Glutamatergic neuron (in vitro differentiated cells): ENCODE measurements around the gene LOC128125822.
A peak's percentile ranks its signal among the peaks of the same experiment; 100 is the strongest.

ENCODE experiments used
- DNase-seq: peaks from one replicate; pipeline ENCODE4 v3.0.0; 2022
- H3K27ac Mint-ChIP-seq: one replicate; pipeline ENCODE4 v1.8.0; 2020; ENCODE audit warnings: mild to moderate bottlenecking, mixed read lengths, inconsistent platforms; ENCODE audit not compliant: unreplicated experiment
- H3K27me3 Mint-ChIP-seq: one replicate; pipeline ENCODE4 v1.8.0; 2020; ENCODE audit warnings: mild to moderate bottlenecking, moderate library complexity, mixed read lengths, inconsistent platforms; ENCODE audit not compliant: unreplicated experiment
- H3K36me3 Mint-ChIP-seq: one replicate; pipeline ENCODE4 v1.8.0; 2020; ENCODE audit warnings: mild to moderate bottlenecking, mixed read lengths, inconsistent platforms; ENCODE audit not compliant: unreplicated experiment
- H3K4me1 Mint-ChIP-seq: one replicate; pipeline ENCODE4 v1.8.0; 2020; ENCODE audit warnings: mild to moderate bottlenecking, low read depth, mixed read lengths, inconsistent platforms; ENCODE audit not compliant: unreplicated experiment
- H3K4me3 Mint-ChIP-seq: one replicate; pipeline ENCODE4 v1.8.0; 2020; ENCODE audit warnings: mild to moderate bottlenecking, mixed read lengths, inconsistent platforms; ENCODE audit not compliant: unreplicated experiment
- H3K9me3 Mint-ChIP-seq: one replicate; pipeline ENCODE4 v1.8.0; 2020; ENCODE audit warnings: mild to moderate bottlenecking, moderate library complexity, mixed read lengths, inconsistent platforms; ENCODE audit not compliant: unreplicated experiment
- TF ChIP-seq, protein P1 (sequence below): fragments of 200-600 bp; sonication (generic); IDR thresholded peaks from one replicate; pipeline ENCODE4 v1.5.0; 2021; ENCODE audit not compliant: partially characterized antibody, unreplicated experiment

The LOC128125822 gene

DNA sequence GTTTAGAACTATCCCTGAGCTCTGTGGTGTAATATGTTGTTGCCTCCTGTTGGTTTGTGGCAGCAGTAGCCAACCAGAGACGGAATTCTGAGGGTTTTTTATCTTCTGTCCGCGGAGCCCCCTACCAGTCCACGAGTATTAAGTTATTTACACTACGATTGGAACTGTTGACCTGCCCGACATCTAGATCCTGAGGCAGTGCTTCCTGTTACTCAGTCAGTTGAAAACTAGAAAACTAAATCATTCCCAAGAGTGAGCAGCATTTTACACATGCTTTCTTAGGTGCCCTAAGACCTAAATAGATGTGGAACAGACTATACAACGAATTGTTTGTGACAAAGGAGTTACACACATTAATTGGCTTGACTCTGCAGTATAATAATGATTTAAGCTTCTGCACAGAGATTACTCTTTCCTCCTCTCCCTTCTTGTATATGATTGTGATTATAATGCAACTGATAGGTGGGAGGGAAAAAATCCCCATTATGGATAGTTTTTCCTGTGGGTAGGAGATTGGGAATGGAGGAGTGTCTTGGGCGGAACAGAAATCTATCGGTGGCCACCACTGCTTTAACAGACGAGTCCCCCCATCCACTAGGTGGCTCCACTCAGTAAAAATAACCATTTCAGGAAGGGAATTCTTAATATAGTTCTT lies 1.7 kb downstream of the LOC128125822 start:
- peak overlapping the region; percentile 87 for H3K27ac Mint-ChIP-seq
- peaks cover 7% of the 10 kb centered on the region for H3K4me1 Mint-ChIP-seq
- no peaks in the 10 kb centered on the region for H3K36me3 Mint-ChIP-seq
- peak; percentile 50 for DNase-seq
- H3K27me3 Mint-ChIP-seq: peaks cover 12% of the 10 kb centered on the region
- TF ChIP-seq, protein P1, sequence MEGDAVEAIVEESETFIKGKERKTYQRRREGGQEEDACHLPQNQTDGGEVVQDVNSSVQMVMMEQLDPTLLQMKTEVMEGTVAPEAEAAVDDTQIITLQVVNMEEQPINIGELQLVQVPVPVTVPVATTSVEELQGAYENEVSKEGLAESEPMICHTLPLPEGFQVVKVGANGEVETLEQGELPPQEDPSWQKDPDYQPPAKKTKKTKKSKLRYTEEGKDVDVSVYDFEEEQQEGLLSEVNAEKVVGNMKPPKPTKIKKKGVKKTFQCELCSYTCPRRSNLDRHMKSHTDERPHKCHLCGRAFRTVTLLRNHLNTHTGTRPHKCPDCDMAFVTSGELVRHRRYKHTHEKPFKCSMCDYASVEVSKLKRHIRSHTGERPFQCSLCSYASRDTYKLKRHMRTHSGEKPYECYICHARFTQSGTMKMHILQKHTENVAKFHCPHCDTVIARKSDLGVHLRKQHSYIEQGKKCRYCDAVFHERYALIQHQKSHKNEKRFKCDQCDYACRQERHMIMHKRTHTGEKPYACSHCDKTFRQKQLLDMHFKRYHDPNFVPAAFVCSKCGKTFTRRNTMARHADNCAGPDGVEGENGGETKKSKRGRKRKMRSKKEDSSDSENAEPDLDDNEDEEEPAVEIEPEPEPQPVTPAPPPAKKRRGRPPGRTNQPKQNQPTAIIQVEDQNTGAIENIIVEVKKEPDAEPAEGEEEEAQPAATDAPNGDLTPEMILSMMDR: peak; percentile 79
- H3K9me3 Mint-ChIP-seq: peaks cover 15% of the 10 kb centered on the region
- H3K4me3 Mint-ChIP-seq: peak overlapping the region; percentile 91

DNA sequence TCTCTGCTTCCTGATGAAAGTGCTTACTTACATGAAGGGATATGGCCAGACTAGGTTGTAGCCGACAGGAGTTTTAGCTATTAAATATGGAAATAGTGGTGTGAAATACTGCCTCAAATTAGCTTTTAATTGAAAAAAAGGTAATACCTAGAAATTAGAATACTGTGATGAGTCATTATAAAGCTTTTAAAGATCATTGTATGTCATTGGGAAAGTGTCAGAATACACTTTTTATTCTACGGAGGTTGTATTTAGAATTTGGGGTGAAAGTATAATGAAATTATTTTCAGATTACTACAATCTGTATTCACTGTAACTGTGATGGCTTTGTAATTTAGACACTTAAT lies 2.2 kb downstream of the LOC128125822 start:
- Mint-ChIP-seq H3K36me3 (no peaks in the 10 kb centered on the region), H3K9me3 (peaks cover 15% of the 10 kb centered on the region), H3K27ac (peak overlapping the region; percentile 87), H3K4me1 (peaks cover 7% of the 10 kb centered on the region), H3K4me3 (peak overlapping the region; percentile 91), H3K27me3 (peaks cover 12% of the 10 kb centered on the region)
- no peak for DNase-seq
- TF ChIP-seq, protein P1: no peak

DNA sequence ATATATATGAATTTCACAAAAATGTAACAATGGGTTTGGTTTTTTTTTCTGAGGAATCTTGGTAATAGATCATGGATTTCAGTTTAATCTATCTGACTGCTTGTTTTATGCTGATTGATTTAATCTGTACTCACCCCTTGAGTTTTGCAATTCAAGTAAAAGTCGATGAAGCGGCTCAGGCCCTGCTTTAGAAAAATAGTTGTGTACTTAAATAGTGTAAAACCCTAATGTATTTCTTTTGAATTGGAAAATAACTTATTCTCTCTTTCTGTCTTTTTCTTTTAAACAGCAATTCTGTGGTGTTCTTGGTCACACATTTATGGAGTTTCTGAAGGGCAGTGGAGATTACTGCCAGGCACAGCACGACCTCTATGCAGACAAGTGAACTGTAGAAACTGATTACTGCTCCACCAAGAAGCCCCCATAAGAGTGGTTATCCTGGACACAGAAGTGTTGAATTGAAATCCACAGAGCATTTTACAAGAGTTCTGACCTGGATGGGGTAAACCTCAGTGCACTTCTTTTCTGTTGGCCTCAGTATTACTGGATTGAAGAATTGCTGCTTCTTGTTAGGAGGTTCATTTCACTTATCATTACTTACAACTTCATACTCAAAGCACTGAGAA lies 4.0 kb downstream of the LOC128125822 start:
- Mint-ChIP-seq H3K27me3 (peaks cover 12% of the 10 kb centered on the region), H3K36me3 (no peaks in the 10 kb centered on the region), H3K4me3 (no peak overlapping the region), H3K9me3 (peaks cover 15% of the 10 kb centered on the region), H3K4me1 (peaks cover 7% of the 10 kb centered on the region), H3K27ac (no peak overlapping the region)
- DNase-seq: no peak
- TF ChIP-seq, protein P1: no peak

DNA sequence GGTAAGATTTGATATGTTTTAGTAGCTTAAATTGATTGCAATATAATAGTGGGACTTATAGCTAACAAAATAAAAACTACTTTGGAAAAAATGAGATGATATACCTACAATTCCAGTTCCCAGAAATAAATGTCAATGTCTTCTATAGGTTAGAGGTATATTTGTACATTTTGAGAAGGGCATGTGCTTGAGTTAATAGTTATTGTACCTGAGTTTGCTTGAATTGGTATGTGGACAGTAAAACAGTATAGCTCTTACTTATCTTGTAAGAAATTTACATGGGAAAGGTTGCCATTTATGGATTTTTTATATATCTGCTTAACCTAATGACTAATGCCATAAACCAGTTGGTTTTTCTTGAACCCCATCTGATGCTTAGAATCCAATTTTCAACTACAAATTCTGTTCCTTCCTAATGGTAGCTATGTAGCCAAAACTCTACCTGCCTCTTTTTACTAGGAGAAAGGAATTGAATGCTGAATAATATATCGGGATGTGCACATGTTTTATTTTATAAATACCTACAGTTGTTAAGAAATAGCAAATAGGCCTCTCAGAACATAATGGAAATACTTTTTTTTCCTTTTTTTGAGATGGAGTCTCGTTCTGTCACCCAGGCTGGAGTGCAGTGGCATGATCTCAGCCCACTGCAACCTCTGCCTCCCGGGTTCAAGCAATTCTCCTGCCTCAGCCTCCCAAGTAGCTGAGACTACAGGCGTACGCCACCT lies 4.9 kb downstream of the LOC128125822 start:
- no peaks in the 10 kb centered on the region for H3K36me3 Mint-ChIP-seq
- H3K4me3 Mint-ChIP-seq: no peak overlapping the region
- no peak overlapping the region for H3K27ac Mint-ChIP-seq

More for the DNA sequence above, 4.9 kb downstream of the LOC128125822 start:
- TF ChIP-seq, protein P1: no peak
- H3K4me1 Mint-ChIP-seq: peaks cover 7% of the 10 kb centered on the region
- H3K9me3 Mint-ChIP-seq: peaks cover 11% of the 10 kb centered on the region
- H3K27me3 Mint-ChIP-seq: peaks cover 9% of the 10 kb centered on the region
- DNase-seq: no peak
